HG02840 (cell line): Measurements from ENCODE around the gene BBS1.
"Not testable (repeated sequence)": the region's sequence is repeated elsewhere in the genome, so short reads cannot be mapped to it uniquely, and the experiment has no call there.

Experiments
- ATAC-seq: cut with Tn5 transposase; IDR thresholded peaks from one replicate; pipeline ENCODE4 v1.9.1; 2021; ENCODE audit warnings: mild to moderate bottlenecking, moderate library complexity, moderate number of reproducible peaks; ENCODE audit not compliant: unreplicated experiment, low FRiP score

Gene BBS1

GRCh38 chr11:66523611-66524010, 13.2 kb downstream of the BBS1 start:
- ATAC-seq = no peak

- no peak for ATAC-seq
Observed at GRCh38 chr11:66524304-66525040, 14.0 kb downstream of the BBS1 start.

GRCh38 chr11:66529069-66529468, 18.6 kb downstream of the BBS1 start:
- no peak for ATAC-seq

- ATAC-seq = no peak
Observed at GRCh38 chr11:66529655-66530054, 19.2 kb downstream of the BBS1 start.

GRCh38 chr11:66530927-66531709, 20.7 kb downstream of the BBS1 start:
- ATAC-seq = no peak

GRCh38 chr11:66531841-66532240, 21.4 kb downstream of the BBS1 start:
- no peak for ATAC-seq

- ATAC-seq = no peak
Observed at GRCh38 chr11:66532784-66533183, 22.3 kb downstream of the BBS1 start.

GRCh38 chr11:66539170-66539869, 28.9 kb downstream of the BBS1 start:
- ATAC-seq = no peak

- no peak for ATAC-seq
Observed at GRCh38 chr11:66539870-66540213, 29.4 kb downstream of the BBS1 start.

GRCh38 chr11:66540598-66540997, 30.2 kb downstream of the BBS1 start:
- not testable (repeated sequence) for ATAC-seq

- no peak for ATAC-seq
Observed at GRCh38 chr11:66541892-66542291, 31.5 kb downstream of the BBS1 start.

- ATAC-seq = no peak
Observed at GRCh38 chr11:66542362-66542761, 31.9 kb downstream of the BBS1 start.

GRCh38 chr11:66543263-66544107, 33.0 kb downstream of the BBS1 start:
- no peak for ATAC-seq

GRCh38 chr11:66544952-66545351, 34.5 kb downstream of the BBS1 start:
- not testable (repeated sequence) for ATAC-seq

- peak; percentile 80 for ATAC-seq
Observed at GRCh38 chr11:66545701-66546367, 35.4 kb downstream of the BBS1 start, which contains the start of gene ZDHHC24. TSS of gene ZDHHC24 (minus strand) at chr11:66546048. CDS start at chr11:66546003, 45 bp downstream.

- ATAC-seq = peak; percentile 11
Observed at GRCh38 chr11:66546368-66546965, 36.0 kb downstream of the BBS1 start, which contains the start of gene ACTN3. TSS of gene ACTN3 (plus strand) at chr11:66546903. CDS start at chr11:66546938, 35 bp downstream.

GRCh38 chr11:66546966-66547661, 36.7 kb downstream of the BBS1 start:
- ATAC-seq = no peak

- no peak for ATAC-seq
Observed at GRCh38 chr11:66547662-66548009, 37.2 kb downstream of the BBS1 start.

- no peak for ATAC-seq
Observed at GRCh38 chr11:66548041-66548440, 37.6 kb downstream of the BBS1 start.
